Skeletal muscle tissue (tissue), 4 donors: Measurements from ENCODE around the gene RPLP2. TPM values are rescaled to one million over a fixed set of nuclear protein-coding genes. Genes with fewer than 3 reads are reported as not detected.
A peak's percentile ranks its signal among the peaks of the same experiment; 100 is the strongest.

Experiments used
- H3K27ac ChIP-seq: one replicate; pipeline ENCODE4 v1.7.0; 2013; ENCODE audit warnings: mild to moderate bottlenecking, low read depth, low read length, inconsistent platforms
- H3K27me3 ChIP-seq, 3 donors: one replicate each; pipeline ENCODE4 v1.7.0; 2013; ENCODE audit warnings: low read length in 3 of 3; ENCODE audit not compliant: control insufficient read depth in 3 of 3, insufficient read depth in 3 of 3
- H3K36me3 ChIP-seq, 3 donors: one replicate each; pipeline ENCODE4 v1.7.0; 2013; ENCODE audit warnings: low read length in 3 of 3; ENCODE audit not compliant: control insufficient read depth in 3 of 3, insufficient read depth in 3 of 3
- H3K4me1 ChIP-seq, 3 donors: one replicate each; pipeline ENCODE4 v1.7.0; 2013; ENCODE audit warnings: low read length in 3 of 3, mild to moderate bottlenecking in 3 of 3; ENCODE audit not compliant: control insufficient read depth in 3 of 3, insufficient read depth in 3 of 3
- H3K4me3 ChIP-seq, 3 donors: one replicate each; pipeline ENCODE4 v1.7.0; 2013; ENCODE audit warnings: low read length in 3 of 3
- H3K9ac ChIP-seq, 3 donors: one replicate each; pipeline ENCODE4 v1.7.0; 2013; ENCODE audit warnings: low read length in 3 of 3, mild to moderate bottlenecking in 3 of 3, moderate library complexity in 2 of 3, low read depth in 1 of 3
- H3K9me3 ChIP-seq, 3 donors: one replicate each; pipeline ENCODE4 v1.7.0; 2013; ENCODE audit warnings: low read length in 3 of 3; ENCODE audit not compliant: control insufficient read depth in 3 of 3
- total RNA-seq: library from RNA; depleted of rRNA; stranded (reverse); fragments of >200 nt; gene quantifications from one replicate; pipeline ENCODE4 v1.2.3, GENCODE V29; 2014
- donor health status: Osteomylitis.

RPLP2 gene
- total RNA-seq, 1 donor from 2014 or later: 414 TPM

- H3K27me3 ChIP-seq: no peaks in the 10 kb centered on the region
- peaks cover 14 to 30% (median 18%) of the 10 kb centered on the region in 3 donors for H3K36me3 ChIP-seq
These were observed 35.9 kb upstream of the RPLP2 start for GRCh38 chr11:773830-774229.

GRCh38 chr11:774873-775592 is 34.7 kb upstream of the RPLP2 start:
- Histone ChIP-seq H3K9ac (peak overlapping the region in 1 of 3 donors; percentile 25), H3K9me3 (no peaks in the 10 kb centered on the region), H3K4me3 (no peak overlapping the region), H3K27ac (no peak overlapping the region), H3K36me3 (peaks cover 16 to 32% (median 20%) of the 10 kb centered on the region in 3 donors), H3K27me3 (no peaks in the 10 kb centered on the region), H3K4me1 (peaks cover 20 to 27% (median 23%) of the 10 kb centered on the region in 3 donors)

More at GRCh38 chr11:773830-774229, 35.9 kb upstream of the RPLP2 start:
- Histone ChIP-seq H3K4me3 (no peak overlapping the region), H3K27ac (no peak overlapping the region), H3K9me3 (no peaks in the 10 kb centered on the region), H3K9ac (no peak overlapping the region), H3K4me1 (peaks cover 20 to 27% (median 21%) of the 10 kb centered on the region in 3 donors)

GRCh38 chr11:776263-776560 is 33.6 kb upstream of the RPLP2 start:
- peaks cover 13 to 25% (median 13%) of the 10 kb centered on the region in 3 donors for H3K36me3 ChIP-seq
- no peak overlapping the region for H3K27ac ChIP-seq
- H3K4me3 ChIP-seq: peak overlapping the region; percentile 75 to 86 (median 78)
- H3K4me1 ChIP-seq: peaks cover 20 to 27% (median 23%) of the 10 kb centered on the region in 3 donors
- H3K27me3 ChIP-seq: no peaks in the 10 kb centered on the region
- H3K9me3 ChIP-seq: no peaks in the 10 kb centered on the region
- H3K9ac ChIP-seq: peak overlapping the region; percentile 68 to 85 (median 83)

GRCh38 chr11:776561-777287 is 33.0 kb upstream of the RPLP2 start:
- Histone ChIP-seq H3K27me3 (no peaks in the 10 kb centered on the region), H3K9ac (peak overlapping the region; percentile 82 to 90 (median 83)), H3K27ac (no peak overlapping the region), H3K36me3 (peaks cover 10 to 22% (median 10%) of the 10 kb centered on the region in 3 donors), H3K4me1 (peaks cover 20 to 27% (median 23%) of the 10 kb centered on the region in 3 donors), H3K4me3 (peak overlapping the region; percentile 75 to 87 (median 86)), H3K9me3 (no peaks in the 10 kb centered on the region)

GRCh38 chr11:777288-778255 is 32.2 kb upstream of the RPLP2 start, which contains the start of gene GATD1:
GATD1 (minus strand) TSS chr11:777487; CDS start chr11:777462, 25 bp downstream.
- Histone ChIP-seq H3K4me3 (peak within 1 kb of the TSS; percentile 75 to 87 (median 86)), H3K9me3 (no peaks in the 10 kb centered on the region), H3K9ac (peak within 1 kb of the TSS; percentile 82 to 90 (median 83)), H3K27ac (peak within 1 kb of the TSS; percentile 25), H3K27me3 (no peaks in the 10 kb centered on the region), H3K36me3 (peaks cover 10 to 18% (median 10%) of the 10 kb centered on the region in 3 donors), H3K4me1 (peaks cover 22 to 31% (median 24%) of the 10 kb centered on the region in 3 donors)

GRCh38 chr11:778976-779954 is 30.5 kb upstream of the RPLP2 start:
- no peaks in the 10 kb centered on the region for H3K27me3 ChIP-seq
- no peaks in the 10 kb centered on the region for H3K9me3 ChIP-seq
- H3K36me3 ChIP-seq: peaks cover 8 to 10% (median 10%) of the 10 kb centered on the region in 3 donors
- peaks cover 36 to 42% (median 37%) of the 10 kb centered on the region in 3 donors for H3K4me1 ChIP-seq
- no peak overlapping the region for H3K9ac ChIP-seq
- H3K4me3 ChIP-seq: no peak overlapping the region
- no peak overlapping the region for H3K27ac ChIP-seq

- no peak overlapping the region for H3K9ac ChIP-seq
- peaks cover 34 to 39% (median 35%) of the 10 kb centered on the region in 3 donors for H3K4me1 ChIP-seq
- H3K36me3 ChIP-seq: peaks cover 8 to 10% (median 10%) of the 10 kb centered on the region in 3 donors
- H3K9me3 ChIP-seq: no peaks in the 10 kb centered on the region
- no peaks in the 10 kb centered on the region for H3K27me3 ChIP-seq
- H3K27ac ChIP-seq: no peak overlapping the region
- no peak overlapping the region for H3K4me3 ChIP-seq
These were observed 29.7 kb upstream of the RPLP2 start for GRCh38 chr11:779955-780532.

GRCh38 chr11:782264-783174 is 27.2 kb upstream of the RPLP2 start:
- H3K9ac ChIP-seq: peak overlapping the region in 1 of 3 donors; percentile 62
- no peaks in the 10 kb centered on the region for H3K9me3 ChIP-seq
- peaks cover 5 to 8% (median 7%) of the 10 kb centered on the region in 3 donors for H3K27me3 ChIP-seq
- peaks cover 21 to 26% (median 21%) of the 10 kb centered on the region in 3 donors for H3K4me1 ChIP-seq
- peaks cover 8 to 10% (median 10%) of the 10 kb centered on the region in 3 donors for H3K36me3 ChIP-seq
- H3K27ac ChIP-seq: no peak overlapping the region
- H3K4me3 ChIP-seq: no peak overlapping the region
